Endothelial cell of umbilical vein (primary cell): Measurements from ENCODE around the gene PRKAA1. TPM values are rescaled to one million over a fixed set of nuclear protein-coding genes. Genes with fewer than 3 reads are reported as not detected.

ENCODE experiments used
- BruUV-seq: library from RNA; stranded (reverse); fragments of 400-500 nt; replicated peaks from 2 replicates; lab custom pipeline; 2021; lab: Mats Ljungman, UMichigan
- CTCF ChIA-PET: fragments of 300-600, 350-600 bp; sonication (Branson Sonifier 250); formaldehyde crosslinking; loops from one replicate; lab custom pipeline; 2021; ENCODE audit warnings: antibody characterized with exemption, inconsistent platforms; lab: Charles Lee
- POLR2A ChIA-PET: fragments of 300-600, 350-600 bp; sonication (Branson Sonifier 250); formaldehyde crosslinking; loops from one replicate; lab custom pipeline; 2021; ENCODE audit warnings: antibody characterized with exemption, inconsistent platforms; lab: Charles Lee
- DNase-seq: peaks from one replicate; pipeline ENCODE4 v3.0.0-alpha.2; 2011; ENCODE audit warnings: low read depth, low spot score
- FAIRE-seq: peaks from 2 replicates; lab custom pipeline; 2011; peaks lifted over from hg19 to GRCh38; lab: Jason Lieb, UNC
- H2AFZ ChIP-seq: 2 replicates; pipeline ENCODE4 v1.6.0; 2012; ENCODE audit warnings: low read depth, low read length, control low read depth, inconsistent platforms
- H3K27ac ChIP-seq: 2 replicates; pipeline ENCODE4 v1.5.1; 2011; ENCODE audit warnings: low read depth, mild to moderate bottlenecking, control low read depth, low read length, moderate library complexity; ENCODE audit not compliant: insufficient read depth
- H3K27me3 ChIP-seq, 2 experiments: 2 replicates each; pipeline versions ENCODE4 v1.6.0 to v1.6.1; 2011; ENCODE audit warnings: low read length in 2 of 2, mixed read lengths in 1 of 2; ENCODE audit not compliant: control insufficient read depth in 2 of 2, insufficient read depth in 2 of 2
- H3K36me3 ChIP-seq, 2 experiments: 2 replicates in 1 of 2; 3 replicates in 1 of 2; pipeline ENCODE4 v1.5.1; 2011; ENCODE audit warnings: low read length in 2 of 2, mild to moderate bottlenecking in 1 of 2, moderate library complexity in 1 of 2; ENCODE audit not compliant: control insufficient read depth in 2 of 2, insufficient read depth in 2 of 2; ENCODE audit errors: extremely low read depth in 1 of 2
- H3K4me1 ChIP-seq: 3 replicates; pipeline ENCODE4 v1.5.1; 2011; ENCODE audit warnings: mild to moderate bottlenecking, low read length; ENCODE audit not compliant: control insufficient read depth, insufficient read depth; ENCODE audit errors: extremely low read depth
- H3K4me2 ChIP-seq: 2 replicates; pipeline ENCODE4 v1.6.1; 2011; ENCODE audit warnings: low read length, control low read depth, mixed read lengths; ENCODE audit not compliant: insufficient read depth
- H3K4me3 ChIP-seq, 3 experiments: fragments of 200-600 bp in 1 of 3; sonication (generic), shearing (Covaris generic) in 1 of 3; replicated peaks in 1 of 3; 2 replicates each; pipeline ENCODE4 v1.5.1; 2011 to 2016; ENCODE audit warnings: control low read depth in 3 of 3, low read length in 3 of 3, mild to moderate bottlenecking in 2 of 3, inconsistent platforms in 1 of 3, low read depth in 1 of 3, moderate library complexity in 1 of 3; ENCODE audit not compliant: insufficient read depth in 1 of 3
- H3K79me2 ChIP-seq: 2 replicates; pipeline ENCODE4 v1.6.0; 2012; ENCODE audit warnings: low read length, inconsistent platforms; ENCODE audit not compliant: control insufficient read depth, insufficient read depth
- H3K9ac ChIP-seq: replicated peaks from 2 replicates; pipeline ENCODE3; 2011; ENCODE audit warnings: low read length, control low read depth; ENCODE audit not compliant: insufficient read depth; ENCODE audit errors: extremely low read depth
- H3K9me1 ChIP-seq: replicated peaks from 3 replicates; pipeline ENCODE4 v1.6.0; 2011; ENCODE audit warnings: mild to moderate bottlenecking, low read length; ENCODE audit not compliant: control insufficient read depth, insufficient read depth; ENCODE audit errors: extremely low read depth
- H3K9me3 ChIP-seq: replicated peaks from 2 replicates; pipeline ENCODE4 v1.5.1; 2012; ENCODE audit warnings: low read length, inconsistent platforms; ENCODE audit not compliant: control insufficient read depth, insufficient read depth
- H4K20me1 ChIP-seq: replicated peaks from 2 replicates; pipeline ENCODE3; 2011; ENCODE audit warnings: mild to moderate bottlenecking, low read length; ENCODE audit not compliant: control insufficient read depth, insufficient read depth; ENCODE audit errors: extremely low read depth
- CTCF ChIP-seq, 2 donors: IDR thresholded peaks; 1 replicate in 1 of 2; 2 replicates in 1 of 2; pipeline ENCODE4 v1.5.1; 2011; ENCODE audit warnings: low read length in 2 of 2, mild to moderate bottlenecking in 2 of 2, moderate library complexity in 2 of 2, control low read depth in 1 of 2, inconsistent platforms in 1 of 2, low read depth in 1 of 2; ENCODE audit not compliant: insufficient read depth in 1 of 2; ENCODE audit errors: extremely low read depth in 1 of 2
- GATA2 ChIP-seq: IDR thresholded peaks from 2 replicates; pipeline ENCODE4 v1.7.0; 2011; ENCODE audit warnings: low read depth, mild to moderate bottlenecking, moderate library complexity, mixed read lengths, low read length; ENCODE audit not compliant: insufficient read length, insufficient read depth
- JUN ChIP-seq: IDR thresholded peaks from 2 replicates; pipeline ENCODE4 v1.6.1; 2011; ENCODE audit warnings: borderline replicate concordance, low read depth; ENCODE audit not compliant: insufficient read length, insufficient read depth
- MAX ChIP-seq: IDR thresholded peaks from 2 replicates; pipeline ENCODE4 v1.6.1; 2011; ENCODE audit not compliant: insufficient read depth, insufficient read length
- MYC ChIP-seq: IDR thresholded peaks from one replicate; pipeline ENCODE4 v1.6.1; 2011; ENCODE audit warnings: mild to moderate bottlenecking, low read depth, low read length
- POLR2A ChIP-seq: IDR thresholded peaks from 2 replicates; pipeline ENCODE4 v1.6.1; 2012; ENCODE audit warnings: low read depth, mild to moderate bottlenecking, control low read depth, low read length
- POLR2AphosphoS5 ChIP-seq: IDR thresholded peaks from 2 replicates; pipeline ENCODE4 v1.6.1; 2012; ENCODE audit warnings: low read depth, mild to moderate bottlenecking, control low read depth, low read length, moderate library complexity; ENCODE audit not compliant: insufficient read depth
- dilution Hi-C: fragments of 300-500 bp; cut with MboI; formaldehyde crosslinking; loops from one replicate; pipeline ENCODE4 v1.15.0; 2019; ENCODE audit warnings: low sequenced_read_pairs; ENCODE audit not compliant: extremely low pct_ligation_motif_present
- intact Hi-C: fragments of 100-400 bp; cut with micrococcal nuclease; formaldehyde crosslinking; loops from one replicate; pipeline ENCODE4 v1.10.0; 2022
- polyA plus RNA-seq, 4 experiments: library from polyadenylated mRNA; depleted of rRNA in 3 of 4; stranded (reverse) in 3 of 4; unstranded in 1 of 4; fragments of >200 nt; gene quantifications; 2 replicates each; pipeline versions ENCODE4 v1.2.1 to v1.2.3, GENCODE V29; 2011 to 2012; ENCODE audit warnings: missing spikeins in 1 of 4
- total RNA-seq: library from RNA; stranded (reverse); gene quantifications from 2 replicates; pipeline ENCODE4 v1.2.3, GENCODE V29; 2021

Gene PRKAA1
- total and polyA plus RNA-seq, 2 donors (not counting 3 experiments of a cell fraction or from before 2014, with no cell fraction given) = 37.0 to 83.5 TPM

- BruUV-seq = no TSS peak
- H3K4me1 ChIP-seq = peaks cover 19% of the 10 kb centered on the region
- peaks cover 33% of the 10 kb centered on the region for H3K79me2 ChIP-seq
- no peak overlapping the region for H3K27ac ChIP-seq
- peak overlapping the region; percentile 89 for H3K9ac ChIP-seq
- no peaks in the 10 kb centered on the region for H3K9me3 ChIP-seq
- H3K36me3 ChIP-seq = no peaks in the 10 kb centered on the region
- CTCF ChIA-PET = interaction anchor here (0.6 to 1.5 kb wide), 9 partner anchors 16 to 622 kb away, joined by 3 to 7 read pairs (median 3); no protein-coding TSS in a partner anchor
- H3K9me1 ChIP-seq = no peaks in the 10 kb centered on the region
- H4K20me1 ChIP-seq = no peaks in the 10 kb centered on the region
- POLR2A ChIA-PET = interaction anchor here (0.6 kb wide), 2 partner anchors 42 to 466 kb away, joined by 3 read pairs; no protein-coding TSS in a partner anchor
- H3K4me3 ChIP-seq = peak overlapping the region in 2 of 3 experiments; percentile 89 to 94
- dilution Hi-C loops = no loop called here
- no peak for TF ChIP-seq POLR2AphosphoS5
- TF ChIP-seq MYC = no peak
- no peak for TF ChIP-seq POLR2A
- TF ChIP-seq MAX = no peak
- TF ChIP-seq JUN = no peak
- H2AFZ ChIP-seq = no peak overlapping the region
- H3K27me3 ChIP-seq = no peaks in the 10 kb centered on the region
- FAIRE-seq = no peak
- H3K4me2 ChIP-seq = peak overlapping the region; percentile 96
- peak; percentile 12 for DNase-seq
- intact Hi-C loops = no loop called here
Measured at GRCh38 chr5:40799258-40799657, 1.1 kb upstream of the PRKAA1 start.

- CTCF ChIA-PET = interaction anchor here (0.6 to 1.5 kb wide), 15 partner anchors 8 to 621 kb away, joined by 3 to 7 read pairs (median 3); partner anchors contain the start of gene RPL37
- Histone ChIP-seq H2AFZ (peak overlapping the region; percentile 100), H3K4me1 (peaks cover 19% of the 10 kb centered on the region), H3K4me2 (peak overlapping the region; percentile 96), H3K79me2 (peaks cover 37% of the 10 kb centered on the region), H3K27me3 (no peaks in the 10 kb centered on the region), H3K27ac (peak overlapping the region; percentile 84), H4K20me1 (no peaks in the 10 kb centered on the region), H3K9me1 (no peaks in the 10 kb centered on the region), H3K9ac (peak overlapping the region; percentile 89), H3K4me3 (peak overlapping the region; percentile 89 to 96 (median 94)), H3K9me3 (no peaks in the 10 kb centered on the region), H3K36me3 (no peaks in the 10 kb centered on the region)
- DNase-seq (peak; percentile 75), FAIRE-seq (peak; percentile 44)
- dilution Hi-C loops (no loop called here), intact Hi-C loops (loop anchor here (1.0 kb wide), 2 partner anchors 36 to 44 kb away; partner anchors contain the start of genes RPL37 and TTC33)
- POLR2A ChIA-PET = interaction anchor here (0.6 to 0.7 kb wide), 4 partner anchors 29 to 466 kb away, joined by 3 to 6 read pairs (median 4); no protein-coding TSS in a partner anchor
- BruUV-seq = no TSS peak
- no peak for TF ChIP-seq GATA2
- no peak for TF ChIP-seq POLR2A
- TF ChIP-seq CTCF (IDR thresholded peaks at IDR 0.05; ENCODE audit: extremely low read depth in 1 of 2, insufficient read depth in 1 of 2, low read depth in 1 of 2, low read length in 2 of 2) = peak in 1 of 2 donors; percentile 14
Measured at GRCh38 chr5:40798801-40799210, 632 bp upstream of the PRKAA1 start.
